H1 (cell line): ENCODE results near the gene P2RX7. TPM values are rescaled to one million over a fixed set of nuclear protein-coding genes. Genes with fewer than 3 reads are reported as not detected.

Experiments
- CHD7 ChIP-seq: fragments of 300-600 bp; sonication (generic); IDR thresholded peaks from 2 replicates; pipeline ENCODE4 v1.7.1; 2012; ENCODE audit warnings: low read length, moderate library complexity, mild to moderate bottlenecking, inconsistent platforms; ENCODE audit not compliant: insufficient replicate concordance
- HDAC6 ChIP-seq: IDR thresholded peaks from one replicate; pipeline ENCODE4 v1.7.1; 2012; ENCODE audit warnings: low read depth, mild to moderate bottlenecking, inconsistent platforms, low read length, moderate library complexity
- KDM1A ChIP-seq: fragments of 200-600, 300-600 bp; sonication (generic); IDR thresholded peaks from 2 replicates; pipeline ENCODE4 v1.7.1; 2016; ENCODE audit warnings: mild to moderate bottlenecking, low read length, borderline replicate concordance
- NRF1 ChIP-seq: IDR thresholded peaks from 2 replicates; pipeline ENCODE4 v1.6.1; 2011; ENCODE audit warnings: mild to moderate bottlenecking, low read depth, low read length, improper control_type of control experiment
- TEAD4 ChIP-seq: IDR thresholded peaks from 2 replicates; pipeline ENCODE4 v1.6.1; 2012; ENCODE audit warnings: low read depth, low read length, inconsistent platforms, mixed read lengths
- polyA plus RNA-seq, 7 experiments: library from polyadenylated mRNA; depleted of rRNA in 3 of 7; stranded (reverse) in 5 of 7; unstranded in 2 of 7; fragments of >200 nt in 5 of 7; fragments of 200-250 nt in 2 of 7; gene quantifications; 1 replicate in 5 of 7; 2 replicates in 1 of 7; 4 replicates in 1 of 7; pipeline versions ENCODE4 v1.2.1 to v1.2.3, GENCODE V29; 2011 to 2013; ENCODE audit warnings: missing spikeins in 2 of 7, mixed read lengths in 2 of 7
- total RNA-seq: library from RNA; stranded (reverse); fragmentation: NEBNext Ultra II Directional; extraction: Animal tissue kit (Norgen Biotek cat#: 25700); gene quantifications from 2 replicates; pipeline ENCODE4 v1.2.1, GENCODE V29; 2021

P2RX7 gene
- total and polyA plus RNA-seq, 2 of the 8 experiments (the other 6 are each of a cell fraction or from before 2014, with no cell fraction given) = 0.38 to 0.56 TPM

- no peak for TF ChIP-seq CHD7
- no peak for TF ChIP-seq NRF1
- TF ChIP-seq TEAD4 = no peak
- no peak for TF ChIP-seq HDAC6
- TF ChIP-seq KDM1A = no peak
Measured at GRCh38 chr12:121175383-121176119, 42.9 kb downstream of the P2RX7 start (continued).
